ENCODE measurements around the gene SEC16A.
"Not testable (repeated sequence)": the region's sequence is repeated elsewhere in the genome, so short reads cannot be mapped to it uniquely, and the experiment has no call there.

SEC16A gene

GRCh38 chr9:136412962-136413361, 69.9 kb downstream of the SEC16A start:
- no peak for DNase-seq

- no peak for DNase-seq
These were observed 71.5 kb downstream of the SEC16A start for GRCh38 chr9:136411378-136411777.

GRCh38 chr9:136410500-136411287, 72.1 kb downstream of the SEC16A start, which contains the start of the genes ENTR1 and PMPCA:
TSS of gene ENTR1 (minus strand) at chr9:136410614. CDS start at chr9:136410397, 217 bp downstream.
TSS of gene PMPCA (plus strand) at chr9:136410658. CDS start at chr9:136410669, 11 bp downstream.
- peak; percentile 98 for DNase-seq

- peak; percentile 36 for DNase-seq
These were observed 73.0 kb downstream of the SEC16A start for GRCh38 chr9:136409557-136410455.

GRCh38 chr9:136407911-136408310, 74.9 kb downstream of the SEC16A start:
- DNase-seq: no peak

GRCh38 chr9:136407061-136407460, 75.8 kb downstream of the SEC16A start:
- not testable (repeated sequence) for DNase-seq

- DNase-seq: not testable (repeated sequence)
These were observed 76.9 kb downstream of the SEC16A start for GRCh38 chr9:136405904-136406303.

GRCh38 chr9:136405481-136405880, 77.4 kb downstream of the SEC16A start:
- DNase-seq: no peak

GRCh38 chr9:136404801-136405136, 78.1 kb downstream of the SEC16A start:
- DNase-seq: no peak

GRCh38 chr9:136403915-136404800, 78.7 kb downstream of the SEC16A start:
- peak; percentile 38 for DNase-seq

GRCh38 chr9:136403538-136403914, 79.3 kb downstream of the SEC16A start:
- peak; percentile 62 for DNase-seq

GRCh38 chr9:136402067-136402466, 80.8 kb downstream of the SEC16A start:
- DNase-seq: no peak

GRCh38 chr9:136401173-136401922, 81.5 kb downstream of the SEC16A start:
- no peak for DNase-seq

GRCh38 chr9:136400038-136400834, 82.6 kb downstream of the SEC16A start, which contains the start of gene SNAPC4:
TSS of gene SNAPC4 (minus strand) at chr9:136400170. CDS start at chr9:136398428, 1,742 bp downstream.
- DNase-seq: peak; percentile 89

GRCh38 chr9:136399176-136400037, 83.4 kb downstream of the SEC16A start:
- DNase-seq: peak; percentile 51

- no peak for DNase-seq
These were observed 84.6 kb downstream of the SEC16A start for GRCh38 chr9:136398286-136398685.

GRCh38 chr9:136397643-136398042, 85.2 kb downstream of the SEC16A start:
- DNase-seq: no peak

GRCh38 chr9:136396219-136396515, 86.7 kb downstream of the SEC16A start:
- DNase-seq: no peak

- DNase-seq: no peak
These were observed 87.3 kb downstream of the SEC16A start for GRCh38 chr9:136395345-136396218.
